GM23248 (cell line): ENCODE results near the gene ATP6V0A1.

Experiments
- EZH2 ChIP-seq: fragments of 200-600 bp; sonication (generic); IDR thresholded peaks from 2 replicates; pipeline ENCODE4 v1.6.1; 2018; ENCODE audit warnings: antibody characterized with exemption, mild to moderate bottlenecking; ENCODE audit not compliant: insufficient read depth, poor library complexity, severe bottlenecking
- EZH2phosphoT487 ChIP-seq: fragments of 200-600 bp; sonication (generic); IDR thresholded peaks from 2 replicates; pipeline ENCODE4 v1.6.1; 2018; ENCODE audit warnings: antibody characterized with exemption, moderate library complexity, mild to moderate bottlenecking, low read depth; ENCODE audit not compliant: insufficient read depth

GRCh38 chr17:42536048-42536371 is 77.3 kb downstream of the ATP6V0A1 start, which contains the start of gene NAGLU:
- no peak for TF ChIP-seq EZH2
- no peak for TF ChIP-seq EZH2phosphoT487
